Measurements from ENCODE around the gene FRMD4A.

The FRMD4A gene

DNA sequence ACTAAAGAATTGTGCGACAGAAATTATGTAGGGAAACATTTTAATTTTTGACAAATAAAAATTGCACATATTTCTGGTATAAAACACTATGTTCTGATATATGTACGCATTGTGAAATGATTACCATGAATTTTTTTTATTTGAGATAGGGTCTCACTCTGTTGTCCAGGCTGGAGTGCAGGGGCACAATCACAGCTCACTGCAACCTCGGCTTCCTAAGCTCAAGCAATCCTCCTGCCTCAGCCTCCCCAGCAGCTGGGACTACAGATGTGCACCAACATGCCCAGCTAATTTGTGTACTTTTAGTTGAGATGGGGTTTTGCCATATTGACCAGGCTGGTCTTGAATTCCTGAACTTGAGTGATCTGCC, 149.2 kb downstream of the FRMD4A start:
- DNase-seq: no peak

- no peak for DNase-seq
Measured at GRCh38 chr10:14180911-14181566, 149.7 kb downstream of the FRMD4A start.

- no peak for DNase-seq
Measured at GRCh38 chr10:14179251-14179650, 151.5 kb downstream of the FRMD4A start.

GRCh38 chr10:14173706-14174594, 156.8 kb downstream of the FRMD4A start:
- DNase-seq: peak; percentile 7 to 13

DNA sequence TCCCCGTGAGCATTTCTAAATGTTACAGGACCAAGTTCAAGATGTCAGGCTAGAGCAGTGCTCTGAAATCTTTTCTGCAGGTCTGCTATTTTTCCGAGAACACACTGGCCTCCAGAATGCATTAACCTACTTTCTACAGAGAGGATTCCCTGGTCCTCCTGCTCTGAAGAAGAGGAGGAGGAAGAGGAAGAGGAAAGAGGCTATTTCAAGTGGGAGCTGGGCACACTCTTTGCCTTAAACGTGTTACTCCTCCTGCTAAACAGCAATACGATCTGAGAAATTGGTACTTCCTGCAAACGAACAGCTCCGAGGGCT, 157.4 kb downstream of the FRMD4A start:
- no peak for DNase-seq

- DNase-seq: no peak
Measured at GRCh38 chr10:14172336-14172950, 158.3 kb downstream of the FRMD4A start.

- DNase-seq: no peak
Measured at GRCh38 chr10:14171336-14171735, 159.4 kb downstream of the FRMD4A start.

DNA sequence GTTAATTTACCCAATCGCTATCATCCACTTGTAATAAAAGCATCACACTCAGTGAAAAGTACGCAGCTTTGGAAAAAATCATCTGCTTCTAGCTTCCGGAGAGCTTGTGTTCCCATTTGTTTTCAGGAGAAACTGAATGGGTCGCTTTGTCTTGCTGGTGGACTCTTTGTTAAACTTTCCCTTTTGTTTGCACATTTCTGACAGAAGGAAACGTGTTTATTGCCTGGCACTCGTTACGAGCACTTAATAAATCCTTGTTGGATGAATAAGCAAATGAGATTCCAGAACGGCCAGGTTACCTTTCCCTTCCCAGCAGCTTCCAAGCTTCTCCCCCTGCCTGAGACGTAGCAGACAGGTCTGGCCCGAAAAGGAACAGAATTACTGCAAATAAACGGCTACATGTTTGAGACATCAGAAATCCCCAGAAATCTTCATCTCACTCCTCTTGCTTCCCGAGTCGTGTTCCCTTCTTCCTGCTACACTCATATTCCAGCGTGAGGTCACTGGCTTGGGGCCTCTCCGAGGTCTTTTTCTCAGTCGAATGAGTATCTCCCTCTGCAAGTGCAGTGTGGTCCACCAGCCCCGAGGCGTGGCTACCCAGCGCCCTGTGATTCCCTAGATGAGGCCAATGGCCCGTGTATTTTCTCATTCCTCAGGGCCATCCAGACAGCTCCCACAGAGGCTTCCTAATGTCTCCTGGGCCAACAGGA, 167.2 kb downstream of the FRMD4A start:
- DNase-seq: no peak

DNA sequence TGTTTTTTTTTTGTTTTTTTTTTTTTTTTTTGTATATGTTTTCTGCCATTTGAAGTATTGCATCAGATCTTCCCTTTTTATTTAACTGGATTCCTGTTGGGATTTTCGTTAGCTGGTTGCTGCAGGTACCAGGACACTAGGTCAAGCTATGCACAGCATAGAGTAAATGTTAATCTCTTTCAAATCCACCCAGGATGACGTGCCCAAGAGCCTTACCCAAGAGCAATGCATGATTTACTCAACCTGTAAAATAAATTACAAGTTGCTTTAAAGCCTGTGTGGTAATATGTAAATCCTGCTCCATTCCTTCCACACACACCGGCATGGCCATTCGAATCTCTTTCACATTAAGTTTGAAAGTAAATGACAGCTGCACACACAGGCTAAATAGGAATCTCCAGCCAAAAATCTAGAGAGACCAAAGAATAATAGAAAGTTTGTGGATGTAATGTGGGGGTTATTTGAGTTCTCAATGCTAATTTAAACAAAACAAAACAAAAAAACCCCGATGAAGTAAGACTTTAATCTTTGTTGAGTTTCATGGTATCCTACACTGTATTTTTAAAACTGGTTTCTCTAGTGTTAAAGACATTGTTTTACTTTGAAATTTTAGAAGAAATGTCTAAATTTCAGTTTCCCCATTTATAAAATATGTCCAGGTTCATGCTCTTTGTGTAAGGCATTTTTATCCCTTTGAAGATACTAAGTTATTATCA, 167.9 kb downstream of the FRMD4A start:
- DNase-seq: no peak

DNA sequence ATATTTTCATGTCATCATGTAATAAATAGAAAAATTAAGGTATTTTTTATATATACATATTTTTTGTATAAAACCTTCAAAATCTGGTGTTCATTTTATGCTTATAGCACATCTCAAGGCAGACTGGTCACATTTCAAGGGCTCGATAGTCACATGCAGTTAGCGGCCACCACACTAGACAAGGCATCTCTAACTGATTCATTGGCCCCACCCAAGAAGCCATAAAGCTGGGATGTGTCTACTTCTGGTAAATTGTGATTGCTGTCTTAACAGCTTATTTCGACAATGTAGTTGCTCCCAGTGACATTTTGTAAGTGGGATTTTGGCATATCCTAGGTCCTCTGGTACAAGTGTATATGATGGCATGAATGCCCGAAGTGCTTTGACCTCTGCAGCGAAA, 168.7 kb downstream of the FRMD4A start:
- no peak for DNase-seq

- DNase-seq: no peak
Measured at GRCh38 chr10:14160299-14160698, 170.4 kb downstream of the FRMD4A start.

DNA sequence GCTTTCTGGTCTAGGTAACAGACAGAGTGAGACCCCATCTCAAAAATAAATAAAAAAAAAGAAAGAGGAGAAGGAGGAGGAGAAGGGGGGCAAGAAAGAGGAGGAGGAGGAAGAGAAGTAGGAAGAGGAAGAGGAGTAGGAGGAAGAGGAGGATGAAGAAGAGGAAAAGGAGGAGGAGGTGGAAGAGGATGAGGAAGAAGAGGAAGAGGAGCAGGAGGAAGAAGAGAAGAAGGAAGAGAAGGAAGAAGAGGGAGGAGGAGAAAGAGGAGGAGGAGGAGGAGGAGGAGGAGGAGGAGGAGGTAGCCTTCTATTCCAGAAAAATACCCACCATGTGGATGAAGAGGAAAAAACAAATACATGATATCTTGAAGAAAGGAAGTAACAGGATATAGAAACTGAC, 172.1 kb downstream of the FRMD4A start:
- no peak for DNase-seq

- no peak for DNase-seq
Measured at GRCh38 chr10:14156104-14156503, 174.6 kb downstream of the FRMD4A start.

GRCh38 chr10:14153570-14154055, 177.1 kb downstream of the FRMD4A start:
- no peak for DNase-seq

DNA sequence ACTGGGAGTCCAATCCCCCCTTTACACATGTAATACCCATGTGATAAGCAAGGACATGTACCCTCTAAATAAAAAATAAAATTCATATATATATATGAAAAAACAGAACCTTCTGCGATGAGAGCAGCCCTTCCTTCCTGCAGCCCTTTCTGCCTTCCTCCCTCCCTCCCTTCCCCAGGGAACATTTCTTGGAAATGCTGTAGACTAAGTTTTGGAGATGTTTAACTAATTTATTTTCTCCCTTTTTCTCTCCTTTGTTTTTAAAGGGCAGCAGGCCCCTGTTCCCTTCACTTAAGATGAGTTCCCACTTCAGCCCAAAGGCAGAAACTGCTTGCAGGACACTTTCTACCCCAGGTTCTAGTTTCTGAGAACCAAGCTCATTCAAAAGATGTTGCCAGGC, 179.2 kb downstream of the FRMD4A start:
- no peak for DNase-seq

- no peak for DNase-seq
Measured at GRCh38 chr10:14150526-14150925, 180.2 kb downstream of the FRMD4A start.

GRCh38 chr10:14146501-14146900, 184.2 kb downstream of the FRMD4A start:
- DNase-seq: no peak

GRCh38 chr10:14146025-14146424, 184.7 kb downstream of the FRMD4A start:
- no peak for DNase-seq

DNA sequence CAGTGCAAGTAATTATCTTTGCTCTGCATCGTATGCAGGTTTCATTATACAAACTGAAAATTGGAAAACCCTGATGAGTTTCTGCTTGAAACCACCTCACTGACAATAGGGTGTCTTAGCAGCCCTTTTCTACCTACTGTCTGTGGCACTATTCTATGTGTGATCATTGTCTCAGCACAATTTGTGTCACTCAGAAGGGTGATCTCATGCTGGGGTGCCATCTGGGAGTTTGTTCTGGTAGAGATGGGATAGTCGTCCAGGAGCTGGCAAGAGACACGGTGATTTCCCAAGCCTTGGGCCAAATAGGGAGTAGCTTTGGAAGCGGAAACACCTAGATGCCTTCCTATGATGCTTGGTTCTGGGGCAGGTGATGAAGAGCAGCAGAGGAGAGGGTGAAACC, 186.3 kb downstream of the FRMD4A start:
- DNase-seq: no peak

GRCh38 chr10:14142606-14143250, 188.0 kb downstream of the FRMD4A start:
- no peak for DNase-seq

GRCh38 chr10:14141283-14141682, 189.4 kb downstream of the FRMD4A start:
- DNase-seq: no peak

GRCh38 chr10:14137391-14137790, 193.3 kb downstream of the FRMD4A start:
- DNase-seq: no peak

Measured in activated CD4-positive, alpha-beta T cell treated with anti-CD3 and anti-CD28 coated beads, Interleukin-2, amount 50 U/mL, for 48 hours (primary cell).